ENCODE measurements around the gene TBL1X.

TBL1X gene

GRCh38 chrX:9516635-9517034 is 51.8 kb downstream of the TBL1X start:
- no peak for DNase-seq (ENCODE audit: low spot score)
- no peak for TF ChIP-seq CTCF (IDR thresholded peaks at IDR 0.05; ENCODE audit: borderline replicate concordance, control extremely low read depth, extremely low read depth, insufficient read depth, missing control alignments)
- in situ Hi-C loops (cut with MboI; ENCODE audit: low sequenced_read_pairs, unreplicated experiment): no loop called here

- in situ Hi-C loops (cut with MboI; ENCODE audit: low sequenced_read_pairs, unreplicated experiment): no loop called here
- TF ChIP-seq CTCF (IDR thresholded peaks at IDR 0.05; ENCODE audit: borderline replicate concordance, control extremely low read depth, extremely low read depth, insufficient read depth, missing control alignments): no peak
- no peak for DNase-seq (ENCODE audit: low spot score)
These were observed 53.2 kb downstream of the TBL1X start for GRCh38 chrX:9518051-9518450.

- in situ Hi-C loops (cut with MboI; ENCODE audit: low sequenced_read_pairs, unreplicated experiment): no loop called here
These were observed 54.0 kb downstream of the TBL1X start for GRCh38 chrX:9518889-9519288.

GRCh38 chrX:9519546-9520216 is 54.8 kb downstream of the TBL1X start:
- in situ Hi-C loops (cut with MboI; ENCODE audit: low sequenced_read_pairs, unreplicated experiment): no loop called here
- TF ChIP-seq CTCF (IDR thresholded peaks at IDR 0.05; ENCODE audit: borderline replicate concordance, control extremely low read depth, extremely low read depth, insufficient read depth, missing control alignments): no peak
- DNase-seq (ENCODE audit: low spot score): no peak

More at GRCh38 chrX:9518889-9519288, 54.0 kb downstream of the TBL1X start:
- TF ChIP-seq CTCF (IDR thresholded peaks at IDR 0.05; ENCODE audit: borderline replicate concordance, control extremely low read depth, extremely low read depth, insufficient read depth, missing control alignments): no peak
- no peak for DNase-seq (ENCODE audit: low spot score)

- no peak for DNase-seq (ENCODE audit: low spot score)
- no peak for TF ChIP-seq CTCF (IDR thresholded peaks at IDR 0.05; ENCODE audit: borderline replicate concordance, control extremely low read depth, extremely low read depth, insufficient read depth, missing control alignments)
- in situ Hi-C loops (cut with MboI; ENCODE audit: low sequenced_read_pairs, unreplicated experiment): no loop called here
These were observed 55.3 kb downstream of the TBL1X start for GRCh38 chrX:9520217-9520590.

- no peak for TF ChIP-seq CTCF (IDR thresholded peaks at IDR 0.05; ENCODE audit: borderline replicate concordance, control extremely low read depth, extremely low read depth, insufficient read depth, missing control alignments)
- DNase-seq (ENCODE audit: low spot score): no peak
- in situ Hi-C loops (cut with MboI; ENCODE audit: low sequenced_read_pairs, unreplicated experiment): no loop called here
These were observed 57.7 kb downstream of the TBL1X start for GRCh38 chrX:9522378-9523155.
